GM12878 (cell line): Measurements from ENCODE around the gene KIRREL3. TPM values are rescaled to one million over a fixed set of nuclear protein-coding genes. Genes with fewer than 3 reads are reported as not detected.

ENCODE experiments used
- ATAC-seq: fragments of 200-7000 bp; cut with Tn5 transposase; 3 replicates; pipeline ENCODE4 v1.9.1; 2020; ENCODE audit warnings: mild to moderate bottlenecking, moderate library complexity
- BruUV-seq: library from RNA; stranded (reverse); fragments of 400-500 nt; replicated peaks from 2 replicates; lab custom pipeline; 2021; lab: Mats Ljungman, UMichigan
- CTCF ChIA-PET: fragments of 300-600 bp; sonication (Branson Sonifier 250); formaldehyde crosslinking; extraction: SDS; loops from one replicate; lab custom pipeline; 2021; ENCODE audit warnings: inconsistent platforms; lab: Yijun Ruan, JAX
- POLR2A ChIA-PET: fragments of 350-600 bp; formaldehyde crosslinking; extraction: SDS; loops from one replicate; lab custom pipeline; 2021; ENCODE audit warnings: inconsistent platforms; lab: Charles Lee
- RAD21 ChIA-PET: fragments of 300-600 bp; sonication (Branson Sonifier 250); formaldehyde crosslinking; loops from one replicate; lab custom pipeline; 2023; ENCODE audit warnings: antibody characterized with exemption; ENCODE audit not compliant: unreplicated experiment; lab: Charles Lee
- SMC1A ChIA-PET: fragments of 300-600 bp; sonication (Branson Sonifier 250); formaldehyde crosslinking; loops from one replicate; lab custom pipeline; 2023; ENCODE audit not compliant: unreplicated experiment, uncharacterized antibody; lab: Charles Lee
- DNase-seq: peaks from one replicate; pipeline ENCODE4 v3.0.0-alpha.2; 2011; ENCODE audit warnings: low read depth, low spot score
- FAIRE-seq: peaks from 3 replicates; lab custom pipeline; 2011; peaks lifted over from hg19 to GRCh38; lab: Jason Lieb, UNC
- H2AFZ ChIP-seq: 2 replicates; pipeline ENCODE4 v1.6.0; 2011; ENCODE audit warnings: low read depth, low read length, control low read depth; ENCODE audit not compliant: control insufficient read depth
- H3K27ac ChIP-seq: 2 replicates; pipeline ENCODE4 v1.5.1; 2011; ENCODE audit warnings: control low read depth; ENCODE audit not compliant: control insufficient read depth, insufficient read depth
- H3K27me3 ChIP-seq, 2 experiments: replicated peaks in 1 of 2; 2 replicates each; pipeline versions ENCODE4 v1.6.0 to v1.6.1; 2011; ENCODE audit warnings: low read length in 1 of 2; ENCODE audit not compliant: control insufficient read depth in 2 of 2, insufficient read depth in 2 of 2
- H3K36me3 ChIP-seq, 2 experiments: 2 replicates each; pipeline ENCODE4 v1.5.1; 2011; ENCODE audit warnings: low read length in 1 of 2; ENCODE audit not compliant: control insufficient read depth in 2 of 2, insufficient read depth in 2 of 2
- H3K4me1 ChIP-seq: 2 replicates; pipeline ENCODE4 v1.6.1; 2011; ENCODE audit warnings: mild to moderate bottlenecking, low read length, moderate library complexity, mixed read lengths; ENCODE audit not compliant: control insufficient read depth, insufficient read depth
- H3K4me2 ChIP-seq: 2 replicates; pipeline ENCODE4 v1.6.0; 2011; ENCODE audit warnings: control low read depth; ENCODE audit not compliant: control insufficient read depth, insufficient read depth
- H3K4me3 ChIP-seq: fragments of 200-600 bp; sonication (generic); 2 replicates; pipeline ENCODE4 v1.5.1; 2016
- H3K79me2 ChIP-seq: 2 replicates; pipeline ENCODE4 v1.6.0; 2011; ENCODE audit warnings: low read length; ENCODE audit not compliant: control insufficient read depth, insufficient read depth
- H3K9ac ChIP-seq: 2 replicates; pipeline ENCODE4 v1.8.0; 2011; ENCODE audit warnings: low read length, control low read depth, mixed read lengths; ENCODE audit not compliant: control insufficient read depth, insufficient read depth
- H3K9me3 ChIP-seq: replicated peaks from 3 replicates; pipeline ENCODE4 v1.5.1; 2011; ENCODE audit warnings: mild to moderate bottlenecking, low read length; ENCODE audit not compliant: control insufficient read depth, insufficient read depth
- H4K20me1 ChIP-seq: 2 replicates; pipeline ENCODE4 v1.6.0; 2011; ENCODE audit not compliant: control insufficient read depth, insufficient read depth
- BMI1 ChIP-seq: fragments of 450-650 bp; IDR thresholded peaks from 2 replicates; pipeline ENCODE4 v1.6.1; 2016; ENCODE audit warnings: mild to moderate bottlenecking, moderate library complexity, borderline replicate concordance
- PAX5 ChIP-seq: IDR thresholded peaks from 2 replicates; pipeline ENCODE4 v1.6.1; 2011; ENCODE audit warnings: low read depth, low read length, borderline replicate concordance
- POLR2A ChIP-seq: IDR thresholded peaks from 2 replicates; pipeline ENCODE4 v1.6.1; 2011; ENCODE audit warnings: low read depth, mild to moderate bottlenecking, low read length
- RFX5 ChIP-seq: IDR thresholded peaks from 2 replicates; pipeline ENCODE4 v1.6.1; 2011; ENCODE audit warnings: low read depth, low read length, improper control_type of control experiment
- SRF ChIP-seq, 2 experiments: IDR thresholded peaks; 2 replicates each; pipeline ENCODE4 v1.6.1; 2011; ENCODE audit warnings: low read depth in 2 of 2, low read length in 2 of 2, mild to moderate bottlenecking in 1 of 2, moderate library complexity in 1 of 2
- USF1 ChIP-seq: IDR thresholded peaks from 2 replicates; pipeline ENCODE4 v1.6.1; 2011; ENCODE audit warnings: borderline replicate concordance, low read depth, mild to moderate bottlenecking, moderate library complexity, mixed read lengths, low read length; ENCODE audit not compliant: insufficient read depth; ENCODE audit errors: extremely low read length
- USF2 ChIP-seq: IDR thresholded peaks from 2 replicates; pipeline ENCODE4 v1.6.1; 2011; ENCODE audit warnings: low read depth, low read length, improper control_type of control experiment, borderline replicate concordance
- ZNF687 ChIP-seq: fragments of 450-650 bp; IDR thresholded peaks from 2 replicates; pipeline ENCODE4 v1.6.1; 2017; ENCODE audit warnings: mild to moderate bottlenecking, moderate library complexity
- WGBS: methylation state at CpG from one replicate; pipeline ENCODE4 v1.1.6; 2016; ENCODE audit warnings: low lambda C conversion rate; ENCODE audit not compliant: insufficient replicate concordance, insufficient coverage; ENCODE audit errors: missing lambda C conversion rate; 5-methylcytosine and 5-hydroxymethylcytosine counted together
- in situ Hi-C: fragments of 300-500 bp; cut with MboI; formaldehyde crosslinking; loops from 9 replicates; pipeline ENCODE4 v1.14.3; 2018; ENCODE audit warnings: mixed read lengths
- intact Hi-C: fragments of 100-400 bp; cut with micrococcal nuclease; formaldehyde crosslinking; loops from one replicate; pipeline ENCODE4 v1.14.2; 2022; ENCODE audit not compliant: unreplicated experiment
- polyA plus RNA-seq, 11 experiments: library from polyadenylated mRNA; depleted of rRNA in 4 of 11; unstranded in 6 of 11; stranded (reverse) in 5 of 11; fragments of >200 nt; fragmentation: Nextera tagmentation in 4 of 11; fragmentation: Illumina TruSeq in 1 of 11; extraction: Ambion mirVana in 4 of 11; extraction: Trizol in 1 of 11; gene quantifications; 1 replicate in 1 of 11; 2 replicates in 10 of 11; pipeline versions ENCODE4 v1.2.1 to v1.2.3, GENCODE V29; 2011 to 2016; ENCODE audit warnings: inconsistent platforms in 2 of 11, missing spikeins in 2 of 11, low read depth in 1 of 11
- total RNA-seq, 4 experiments: library from RNA; depleted of rRNA in 3 of 4; stranded (reverse); fragments of >200 nt in 3 of 4; fragmentation: Illumina TruSeq in 1 of 4; extraction: Trizol in 1 of 4; gene quantifications; 2 replicates each; pipeline versions ENCODE4 v1.2.1 to v1.2.3, GENCODE V29; 2013 to 2021

Gene KIRREL3
- total and polyA plus RNA-seq, 10 of the 15 experiments (the other 5 are each of a cell fraction or from before 2014, with no cell fraction given): under 0.01 TPM; not detected in 9

GRCh38 chr11:126660321-126660720 lies 340.2 kb downstream of the KIRREL3 start:
- 19% methylated on average over 5 of the region's 5 CpGs for WGBS
- H3K9me3 ChIP-seq: no peaks in the 10 kb centered on the region
- H3K36me3 ChIP-seq: no peaks in the 10 kb centered on the region
- FAIRE-seq: no peak
- peaks cover 3 to 4% of the 10 kb centered on the region in 2 experiments; a peak in 2 of 4 replicates for H3K27me3 ChIP-seq
- CTCF ChIA-PET: no interaction called here
- no TSS peak for BruUV-seq
- no peak overlapping the region for H3K4me2 ChIP-seq
- H4K20me1 ChIP-seq: no peaks in the 10 kb centered on the region
- POLR2A ChIA-PET: no interaction called here
- SMC1A ChIA-PET: interaction anchor here (1.5 kb wide), 1 partner anchor 12 kb away, joined by 3 read pairs; no protein-coding TSS in a partner anchor
- no peak overlapping the region for H3K27ac ChIP-seq
- no peak for ATAC-seq
- H3K4me1 ChIP-seq: no peaks in the 10 kb centered on the region
- H2AFZ ChIP-seq: no peak overlapping the region
- TF ChIP-seq SRF (IDR thresholded peaks at IDR 0.05; ENCODE audit: low read depth in 2 of 2, low read length in 2 of 2) (no peak), RFX5 (no peak), USF2 (no peak), PAX5 (no peak), ZNF687 (no peak), POLR2A (no peak), BMI1 (no peak), USF1 (no peak)
- no peak for DNase-seq
- H3K79me2 ChIP-seq: no peaks in the 10 kb centered on the region
- H3K4me3 ChIP-seq: no peak overlapping the region
- intact Hi-C loops (no loop called here), in situ Hi-C loops (no loop called here)
- RAD21 ChIA-PET: no interaction called here
- no peak overlapping the region for H3K9ac ChIP-seq
